GM18519 (cell line): ENCODE measurements around the gene TTPAL.
"Not testable (repeated sequence)": the region's sequence is repeated elsewhere in the genome, so short reads cannot be mapped to it uniquely, and the experiment has no call there.

Experiments used
- ATAC-seq: cut with Tn5 transposase; IDR thresholded peaks from one replicate; pipeline ENCODE4 v1.9.1; 2021; ENCODE audit warnings: mild to moderate bottlenecking, moderate library complexity; ENCODE audit not compliant: unreplicated experiment, low FRiP score

TTPAL gene

DNA sequence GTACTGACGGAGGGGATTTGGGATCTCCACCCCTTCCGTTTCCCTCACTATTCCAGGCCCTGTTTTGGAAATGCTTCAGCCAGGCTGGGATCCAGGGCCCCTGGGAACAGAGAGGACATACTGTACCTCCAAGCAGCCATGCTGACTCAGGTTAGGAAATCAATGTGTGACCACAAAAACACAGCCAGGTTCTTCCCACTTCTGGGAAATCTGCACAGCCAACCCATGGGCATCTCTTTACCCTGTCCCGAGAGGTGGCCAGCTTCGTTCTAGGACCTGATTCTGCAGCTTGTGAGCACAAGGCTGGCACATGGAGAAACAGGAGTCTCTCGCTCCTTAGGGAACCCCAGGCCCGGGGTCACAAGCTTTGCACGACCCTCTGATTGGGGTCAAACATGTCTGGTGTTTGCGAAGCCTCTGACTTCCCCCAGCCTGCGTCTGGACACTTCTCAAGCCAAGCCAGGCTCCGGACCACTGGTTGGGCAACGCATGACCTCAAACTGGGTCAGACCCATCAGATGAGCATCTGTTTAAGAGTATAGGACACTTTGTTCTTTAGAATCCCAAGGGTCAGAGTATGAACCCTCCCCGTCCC, 8.3 kb upstream of the TTPAL start:
- no peak for ATAC-seq

DNA sequence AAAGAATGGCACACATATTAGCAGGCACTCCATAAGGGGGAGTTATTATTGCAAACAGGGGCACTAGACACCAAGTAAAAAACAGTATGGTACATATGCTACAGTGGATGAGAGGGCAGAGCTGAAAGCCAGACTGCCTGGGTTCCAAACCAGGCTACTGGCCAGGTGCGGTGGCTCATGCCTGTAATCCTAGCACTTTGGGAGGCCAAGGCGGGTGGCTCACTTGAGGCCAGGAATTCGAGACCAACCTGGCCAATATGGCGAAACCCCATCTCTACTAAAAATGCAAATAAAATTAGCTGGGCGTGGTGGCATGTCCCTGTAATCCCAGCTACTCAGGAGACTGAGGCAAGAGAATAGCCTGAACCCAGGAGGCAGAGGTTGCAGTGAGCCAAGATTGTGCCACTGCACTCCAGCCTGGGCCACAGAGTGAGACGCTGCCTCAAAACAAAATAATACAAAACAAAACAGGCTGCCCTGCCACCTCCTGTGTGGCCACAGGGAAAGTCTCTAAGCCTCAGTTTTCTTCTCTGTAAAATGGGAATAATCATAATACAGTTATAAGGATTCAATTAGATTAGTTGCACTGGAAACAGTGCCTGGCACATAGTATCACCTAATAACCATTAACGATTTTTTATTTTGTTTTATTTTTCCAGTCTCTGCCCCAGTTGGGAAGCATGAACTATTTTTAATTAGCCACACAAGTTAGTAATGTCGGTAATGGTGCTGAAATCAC, 7.5 kb upstream of the TTPAL start:
- ATAC-seq, result no peak

DNA sequence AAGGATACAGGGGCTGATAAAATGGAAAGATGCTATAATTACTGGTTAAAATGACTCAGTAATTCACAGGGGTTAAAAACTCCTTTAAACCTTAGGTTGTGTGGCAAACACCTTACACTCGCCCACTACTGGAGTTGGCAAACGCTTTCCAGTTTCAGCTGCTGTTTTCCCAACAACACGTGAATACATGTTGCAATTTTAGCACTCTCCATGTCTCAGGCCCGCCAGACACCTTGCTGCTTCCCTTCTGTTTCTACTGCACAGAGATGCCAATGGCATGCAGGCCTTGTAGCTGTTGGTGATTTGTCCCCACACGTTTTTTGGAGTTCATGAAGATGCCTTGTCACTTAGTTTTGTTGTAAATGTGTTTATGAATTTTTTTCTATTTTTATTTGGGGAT, 5.3 kb upstream of the TTPAL start:
- ATAC-seq, result no peak

DNA sequence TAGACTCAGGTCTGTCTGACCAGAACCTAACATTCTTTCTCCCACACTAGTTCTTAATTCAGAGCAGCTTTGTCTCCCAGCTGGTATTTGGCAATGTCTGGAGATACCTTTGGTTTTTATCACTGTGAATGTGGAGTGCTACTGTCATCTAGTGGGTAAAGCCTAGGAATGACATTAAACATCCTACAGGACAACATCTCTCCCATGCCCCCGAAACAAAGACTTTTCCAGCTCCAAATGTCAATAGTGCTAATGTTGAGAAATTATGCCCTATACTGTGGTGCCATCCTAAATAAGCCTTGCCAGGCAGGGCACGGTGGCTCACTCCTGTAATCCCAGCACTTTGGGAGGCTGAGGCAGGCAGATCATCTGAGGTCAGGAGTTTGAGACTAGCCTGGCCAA, 4.2 kb upstream of the TTPAL start:
- no peak for ATAC-seq

DNA sequence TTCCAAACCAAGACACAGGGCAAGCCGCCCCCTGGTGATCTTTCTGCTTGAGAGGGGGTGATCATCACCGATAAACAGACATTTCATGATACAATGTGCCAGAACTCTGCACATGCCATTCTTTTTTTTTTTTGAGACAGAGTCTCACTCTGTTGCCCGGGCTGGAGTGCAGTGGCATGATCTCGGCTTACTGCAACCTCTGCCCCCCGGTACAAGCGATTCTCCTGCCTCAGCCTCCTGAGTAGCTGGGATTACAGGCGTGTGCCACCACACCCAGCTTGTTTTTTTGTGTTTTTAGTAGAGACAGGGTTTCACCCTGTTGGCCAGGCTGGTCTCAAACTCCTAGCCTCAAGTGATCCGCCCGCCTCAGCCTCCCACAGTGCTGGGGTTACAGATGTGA, 3.4 kb upstream of the TTPAL start:
- not testable (repeated sequence) for ATAC-seq

DNA sequence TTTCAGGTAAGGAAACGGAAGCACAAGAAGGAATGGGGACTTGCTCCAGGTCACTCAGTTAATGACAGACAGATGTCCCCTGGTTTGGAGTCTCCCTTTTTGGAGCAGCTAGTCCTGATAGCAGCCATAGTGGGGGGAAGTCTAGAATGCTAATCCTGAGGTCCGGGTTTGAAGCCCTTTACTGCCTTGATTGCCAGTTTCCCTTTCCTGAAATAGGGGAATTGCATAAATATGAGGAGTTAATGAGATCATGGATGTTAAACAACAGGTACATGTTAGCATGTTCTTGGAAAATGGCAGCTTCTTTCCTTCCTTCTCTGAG, 341 bp upstream of the TTPAL start:
- ATAC-seq, result no peak

DNA sequence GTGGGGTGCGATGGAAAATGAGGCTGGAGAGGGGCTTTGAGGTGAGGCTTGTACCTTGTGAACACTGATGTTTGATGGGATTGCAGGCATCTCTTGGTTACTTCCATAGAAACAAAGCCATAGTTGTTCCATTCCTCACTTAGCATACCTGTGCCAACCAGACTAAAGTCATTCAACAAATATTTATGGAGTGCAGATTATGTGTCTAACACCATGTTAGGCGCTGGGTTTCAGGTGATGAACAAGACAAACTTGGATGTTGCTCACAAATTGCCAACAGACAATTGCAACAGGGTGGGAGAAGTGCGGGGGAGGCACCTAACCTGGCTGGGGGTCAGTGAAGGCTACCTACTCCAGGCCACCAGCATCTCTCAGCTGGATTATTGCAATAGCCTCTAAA, 1.5 kb downstream of the TTPAL start:
- ATAC-seq, result no peak

DNA sequence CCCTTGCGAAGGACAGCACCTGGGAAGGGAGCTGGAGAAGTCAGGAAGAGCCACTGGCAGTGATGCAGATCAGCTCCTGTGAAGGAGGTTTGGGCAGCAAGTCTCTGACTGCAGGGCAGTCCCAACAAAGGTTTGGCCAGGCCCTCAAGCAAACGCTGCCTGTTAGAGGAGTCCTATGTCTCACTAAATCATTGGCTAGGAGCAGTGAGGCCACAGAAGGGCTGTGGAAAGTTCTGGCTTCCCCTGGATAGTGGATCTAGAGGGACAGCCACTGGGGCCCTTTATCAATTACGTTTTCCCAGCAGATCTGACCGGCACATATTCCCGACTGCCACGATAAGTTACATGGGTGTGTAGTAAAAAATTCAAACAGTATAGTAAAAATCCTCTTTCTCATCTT, 2.5 kb downstream of the TTPAL start:
- no peak for ATAC-seq

DNA sequence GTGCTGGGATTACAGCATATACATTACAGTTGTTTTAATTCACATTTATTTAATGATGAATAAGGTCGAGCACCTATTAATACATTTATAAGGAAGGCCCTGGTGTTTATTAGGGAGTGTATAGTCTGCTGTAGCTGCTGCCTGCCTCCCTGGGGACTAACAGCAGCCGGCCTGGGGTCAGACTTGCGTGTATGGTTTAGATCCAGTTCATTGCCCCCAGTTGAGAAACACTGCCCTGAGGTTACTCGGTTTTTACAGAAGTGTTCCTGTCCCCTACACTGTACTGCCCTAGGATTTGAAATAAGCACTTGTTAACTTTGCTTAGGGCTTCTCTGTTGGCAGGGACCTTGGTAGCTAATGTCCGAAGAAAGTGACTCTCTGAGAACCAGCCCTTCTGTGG, 4.0 kb downstream of the TTPAL start:
- ATAC-seq, result no peak

DNA sequence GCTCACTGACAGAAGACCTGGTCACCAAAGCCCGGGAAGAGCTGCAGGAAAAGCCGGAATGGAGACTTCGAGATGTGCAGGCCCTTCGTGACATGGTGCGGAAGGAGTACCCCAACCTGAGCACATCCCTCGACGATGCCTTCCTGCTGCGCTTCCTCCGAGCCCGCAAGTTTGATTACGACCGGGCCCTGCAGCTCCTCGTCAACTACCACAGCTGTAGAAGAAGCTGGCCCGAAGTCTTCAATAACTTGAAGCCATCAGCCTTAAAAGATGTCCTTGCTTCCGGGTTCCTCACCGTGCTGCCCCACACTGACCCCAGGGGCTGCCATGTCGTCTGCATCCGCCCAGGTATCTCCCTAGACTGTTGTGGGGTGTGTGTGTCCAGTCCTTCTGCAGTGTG, 4.4 kb downstream of the TTPAL start:
- no peak for ATAC-seq

DNA sequence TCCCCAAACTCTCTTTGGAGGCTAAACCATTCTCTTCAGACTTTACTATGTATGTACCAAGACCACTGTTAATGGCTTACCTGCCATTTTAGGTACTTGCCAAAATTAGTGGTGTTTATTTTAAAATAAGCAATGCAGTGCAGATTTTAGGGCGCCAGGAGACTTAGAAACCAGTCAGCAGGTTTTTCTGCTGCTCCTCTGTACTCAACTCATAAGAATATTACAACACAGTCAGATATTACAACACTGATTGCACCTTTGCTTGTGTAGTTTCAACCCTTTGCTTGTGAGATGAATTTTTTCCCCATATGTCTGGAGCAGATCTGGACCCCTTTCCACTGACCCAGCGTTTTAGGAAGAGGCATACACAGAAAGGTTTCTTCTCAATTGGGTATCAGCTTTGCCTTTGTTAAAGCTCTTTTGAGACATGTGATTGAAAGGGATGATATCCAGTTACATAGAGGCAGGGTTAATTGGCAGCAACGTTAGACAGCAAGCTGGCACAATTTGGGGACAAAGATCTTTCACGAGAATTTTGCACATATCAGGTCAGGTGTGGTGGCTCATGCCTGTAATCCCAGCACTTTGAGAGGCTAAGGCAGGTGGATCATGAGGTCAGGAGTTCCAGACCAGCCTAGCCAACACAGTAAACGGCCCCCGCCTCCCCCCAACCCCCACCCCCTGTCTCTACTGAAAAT, 6.2 kb downstream of the TTPAL start:
- no peak for ATAC-seq

DNA sequence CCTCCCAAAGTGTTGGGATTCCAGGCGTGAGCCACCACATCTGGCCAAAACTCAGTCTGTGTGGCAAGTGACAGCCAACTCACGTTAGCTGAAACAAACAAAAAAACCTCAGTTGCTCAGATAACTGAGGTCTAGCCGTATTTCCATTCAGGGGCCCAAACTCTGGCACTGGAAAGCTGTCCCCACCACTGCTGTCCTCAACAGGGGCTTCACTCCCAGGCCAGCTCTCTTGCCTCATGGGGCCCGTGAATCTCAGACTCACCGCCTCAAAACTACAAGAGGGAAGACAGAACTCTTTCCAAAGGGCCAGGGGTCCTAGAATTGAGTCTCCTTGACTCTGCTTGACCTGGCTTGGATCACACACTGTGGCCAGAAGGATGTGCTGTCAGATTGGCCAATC, 7.4 kb downstream of the TTPAL start:
- no peak for ATAC-seq

DNA sequence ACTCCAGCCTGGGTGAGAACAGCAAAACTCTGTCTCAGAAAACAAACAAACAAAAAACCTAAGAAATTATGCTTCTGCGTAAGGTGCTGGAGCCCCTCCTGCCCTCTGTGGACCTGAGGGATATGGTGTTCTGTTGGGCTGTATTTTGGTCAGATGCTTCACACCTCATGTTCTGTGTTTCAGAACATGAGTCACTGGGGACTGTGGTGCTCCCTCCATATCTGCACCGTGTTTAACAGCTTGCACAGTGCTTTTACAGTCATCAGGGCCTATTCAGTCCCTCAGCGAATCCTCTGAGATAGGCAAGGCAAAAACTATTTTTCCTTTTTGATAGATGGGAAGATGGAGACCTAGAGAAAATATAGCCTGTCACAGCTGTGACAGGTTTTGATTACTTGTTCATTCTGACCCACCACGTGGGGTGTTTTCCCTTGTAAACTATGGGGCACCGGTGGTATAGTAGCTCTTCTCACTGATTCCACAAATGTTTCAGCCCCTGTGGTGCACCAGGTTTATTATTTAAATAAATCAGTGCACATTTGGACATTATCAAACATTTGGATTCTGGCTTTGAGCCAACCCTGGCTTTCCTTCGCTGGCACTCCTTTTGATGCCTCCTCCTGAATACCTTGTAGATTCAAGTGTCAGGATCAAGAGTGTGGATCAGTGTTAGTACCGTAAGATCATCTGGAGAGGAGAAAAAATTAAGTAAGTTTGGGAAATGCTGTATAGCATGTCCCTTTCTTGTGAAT, 9.6 kb downstream of the TTPAL start:
- ATAC-seq, result no peak

DNA sequence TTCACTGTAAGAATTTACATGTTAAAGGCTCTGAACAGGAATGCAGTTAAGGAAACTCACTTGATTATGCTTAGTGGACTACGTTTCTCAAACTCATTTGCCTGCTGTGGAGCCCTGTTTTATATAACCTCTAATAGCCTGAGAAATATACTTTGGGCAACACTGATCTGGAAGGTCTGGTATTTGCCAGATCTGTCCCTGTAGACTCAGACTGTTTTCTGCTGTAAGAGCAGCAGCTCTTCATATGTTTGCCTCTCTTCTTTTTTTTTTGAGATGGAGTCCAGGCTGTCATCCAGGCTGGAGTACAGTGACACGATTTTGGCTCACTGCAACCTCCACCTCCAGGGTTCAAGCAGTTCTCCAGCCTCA, 10.1 kb downstream of the TTPAL start:
- ATAC-seq, result no peak

DNA sequence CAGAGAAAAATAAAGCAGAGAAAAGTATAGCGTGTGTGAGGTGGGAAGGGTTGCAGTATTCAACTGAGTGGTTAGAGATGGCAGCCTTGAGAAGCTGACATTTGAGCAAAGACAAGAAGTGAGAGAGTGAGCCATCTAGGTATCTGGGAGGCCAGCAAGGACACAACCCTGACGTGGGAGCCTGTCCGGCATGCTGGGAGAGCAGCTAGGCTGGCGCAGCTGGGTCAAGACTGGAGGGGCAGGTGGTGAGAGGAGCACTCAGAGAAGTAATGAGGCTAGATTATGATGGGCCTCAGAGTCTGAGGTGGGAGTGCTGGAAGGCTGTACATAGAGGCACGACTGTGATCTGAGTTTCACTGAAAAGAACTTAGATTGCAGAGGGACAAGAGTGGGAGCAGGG, 12.9 kb downstream of the TTPAL start:
- no peak for ATAC-seq

DNA sequence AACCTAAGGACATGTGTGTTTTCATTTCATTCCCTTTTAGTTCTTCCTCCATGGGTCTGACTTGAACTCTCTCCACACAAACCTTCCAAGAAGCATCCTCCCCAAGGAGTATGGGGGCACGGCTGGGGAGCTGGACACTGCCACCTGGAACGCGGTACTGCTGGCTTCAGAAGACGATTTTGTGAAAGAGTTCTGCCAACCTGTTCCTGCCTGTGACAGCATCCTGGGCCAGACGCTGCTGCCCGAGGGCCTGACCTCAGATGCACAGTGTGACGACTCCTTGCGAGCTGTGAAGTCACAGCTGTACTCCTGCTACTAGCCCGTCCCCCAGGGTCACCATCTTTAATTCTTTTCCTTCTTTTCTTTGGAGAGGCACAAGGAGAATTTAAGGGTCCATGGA, 13.5 kb downstream of the TTPAL start:
- ATAC-seq, result no peak

DNA sequence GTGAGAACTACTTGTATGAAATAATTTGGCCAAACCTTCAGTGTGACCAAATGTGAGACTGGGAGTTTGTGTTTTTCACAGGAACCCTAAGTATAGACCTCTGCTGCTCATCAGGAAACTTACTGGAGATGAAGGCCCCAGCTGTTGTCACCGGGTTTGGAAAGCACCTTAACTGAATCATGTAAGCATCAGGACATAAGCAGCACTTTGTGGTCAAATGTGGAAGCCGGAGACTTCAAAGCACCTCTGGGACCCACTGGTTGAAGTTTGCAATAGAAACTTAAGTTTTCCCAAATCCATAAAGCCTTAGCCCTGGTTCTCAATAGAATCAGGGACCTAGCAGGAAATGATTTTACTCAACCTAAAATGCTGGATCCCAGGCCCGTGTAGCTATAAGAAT, 14.3 kb downstream of the TTPAL start:
- no peak for ATAC-seq

DNA sequence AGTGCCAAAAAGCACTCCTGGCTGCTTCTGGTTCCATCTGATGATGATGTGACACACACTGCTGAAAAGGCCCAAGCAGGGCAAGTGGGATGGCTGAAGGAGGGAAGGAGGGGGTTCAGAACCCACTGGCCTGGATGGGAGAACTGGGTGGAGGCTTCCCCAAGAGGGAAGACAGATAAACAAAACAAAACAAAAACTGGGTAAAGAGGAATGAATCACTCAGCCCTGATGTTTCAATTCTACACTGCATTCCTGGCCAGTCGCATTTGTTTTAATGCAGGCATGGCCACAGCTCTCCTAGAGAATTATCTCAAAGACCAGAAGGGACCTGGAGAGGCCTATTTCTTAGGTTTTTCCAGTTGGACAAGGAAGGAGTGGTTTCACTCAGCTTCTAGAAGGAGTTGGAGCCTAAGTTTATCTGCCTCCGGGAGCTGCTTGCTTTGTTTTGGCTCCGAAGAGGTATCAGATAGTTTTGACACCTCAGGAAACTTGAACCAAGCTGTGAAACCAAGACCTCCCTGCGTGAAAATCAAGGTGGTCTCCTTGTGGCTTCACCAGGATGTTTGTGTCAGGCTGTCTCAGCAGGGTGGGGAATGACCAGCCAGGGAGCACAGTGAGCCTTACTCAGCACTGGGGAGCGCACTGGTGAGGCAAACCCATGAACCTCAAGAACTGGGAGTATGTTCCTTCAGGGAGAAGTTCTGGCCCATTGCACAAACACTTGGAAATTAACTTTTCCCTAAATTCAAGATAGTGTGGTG, 16.1 kb downstream of the TTPAL start:
- ATAC-seq, result no peak

DNA sequence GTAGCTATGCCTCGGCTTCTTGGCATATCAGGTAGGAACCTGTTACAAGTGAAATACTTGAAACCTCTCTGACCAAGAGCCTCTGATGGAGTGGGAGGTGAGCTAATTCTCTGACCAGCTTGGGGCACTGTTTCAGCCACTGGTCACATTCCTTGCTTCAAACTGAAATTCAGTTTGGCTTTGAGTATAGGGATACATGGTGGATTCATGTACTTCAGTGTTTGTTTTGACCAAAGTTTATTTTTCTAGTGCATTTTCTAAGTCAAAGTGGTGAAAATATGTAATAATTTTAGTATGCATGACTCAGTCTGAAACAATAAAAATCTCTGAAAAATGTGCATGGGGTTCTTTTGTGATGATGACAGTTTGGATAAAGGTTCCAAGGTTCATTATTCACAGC, 18.6 kb downstream of the TTPAL start:
- ATAC-seq, result no peak

DNA sequence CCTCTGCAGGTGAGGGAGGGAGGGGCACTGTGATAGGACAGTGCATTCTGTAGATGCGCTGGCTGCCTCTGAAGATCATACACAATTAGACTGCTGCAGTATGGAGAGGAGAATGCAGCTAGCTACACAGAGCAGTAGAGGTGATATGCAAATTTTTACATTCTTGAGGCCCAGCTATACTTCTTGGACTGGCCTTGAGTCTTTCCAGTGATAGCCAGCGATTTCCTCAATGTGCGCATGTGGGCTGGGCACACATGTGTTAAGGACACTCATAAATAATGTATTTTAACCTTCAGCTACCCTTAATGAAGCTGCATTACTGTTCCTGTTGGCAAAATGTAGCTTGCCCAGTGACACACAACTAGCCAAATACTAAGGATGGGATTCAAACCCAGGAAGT, 19.0 kb downstream of the TTPAL start:
- ATAC-seq, result no peak

DNA sequence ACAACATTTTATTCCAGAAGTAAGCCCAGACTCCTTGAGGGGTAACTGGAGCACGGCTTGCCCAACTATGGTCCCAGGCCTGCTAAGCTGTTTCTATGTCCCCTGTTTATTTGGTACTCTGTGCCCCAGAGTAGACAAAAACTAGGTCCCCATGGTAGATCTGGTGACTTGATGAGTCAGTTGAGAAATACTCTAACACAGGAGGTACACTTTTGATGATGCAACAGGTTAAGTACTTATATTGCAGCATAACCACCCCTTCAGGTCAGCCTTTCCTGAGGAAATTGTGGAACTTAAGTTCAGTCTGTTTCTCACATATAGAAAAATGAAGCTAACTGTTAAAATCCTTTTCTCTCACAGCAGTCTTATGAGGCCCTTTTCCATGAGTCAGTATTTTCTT, 19.6 kb downstream of the TTPAL start:
- no peak for ATAC-seq
